GM19438 (cell line): ENCODE results near the gene SMIM34.
"Not testable (repeated sequence)": the region's sequence is repeated elsewhere in the genome, so short reads cannot be mapped to it uniquely, and the experiment has no call there.

Experiments
- ATAC-seq: cut with Tn5 transposase; IDR thresholded peaks from one replicate; pipeline ENCODE4 v1.9.1; 2021; ENCODE audit warnings: low read depth; ENCODE audit not compliant: unreplicated experiment

Gene SMIM34, protein sequence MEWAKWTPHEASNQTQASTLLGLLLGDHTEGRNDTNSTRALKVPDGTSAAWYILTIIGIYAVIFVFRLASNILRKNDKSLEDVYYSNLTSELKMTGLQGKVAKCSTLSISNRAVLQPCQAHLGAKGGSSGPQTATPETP

DNA sequence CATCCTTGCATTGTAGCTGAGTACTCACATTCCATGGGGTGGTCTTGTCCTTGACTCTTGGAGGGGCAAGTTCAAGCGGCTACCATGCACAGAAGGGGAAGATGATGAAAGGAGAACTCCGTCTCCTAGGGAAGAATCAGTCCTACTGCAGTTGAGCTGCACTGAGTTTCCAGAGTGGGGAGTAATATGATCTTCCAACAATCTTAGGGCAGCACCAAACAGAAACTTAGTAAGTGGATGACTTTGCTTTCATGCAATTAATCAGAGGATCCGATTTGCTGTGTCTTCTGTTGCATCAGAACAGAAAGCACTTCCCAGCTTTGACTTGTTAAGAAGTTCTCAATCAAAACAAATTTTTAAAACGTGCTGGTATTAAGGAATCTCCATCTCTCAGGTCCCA is at the start of gene SMIM34:
TSS of gene SMIM34 (minus strand) at position 147 of the 400 bp plus-strand sequence. CDS start at position 35, 112 bp downstream.
- not testable (repeated sequence) for ATAC-seq

DNA sequence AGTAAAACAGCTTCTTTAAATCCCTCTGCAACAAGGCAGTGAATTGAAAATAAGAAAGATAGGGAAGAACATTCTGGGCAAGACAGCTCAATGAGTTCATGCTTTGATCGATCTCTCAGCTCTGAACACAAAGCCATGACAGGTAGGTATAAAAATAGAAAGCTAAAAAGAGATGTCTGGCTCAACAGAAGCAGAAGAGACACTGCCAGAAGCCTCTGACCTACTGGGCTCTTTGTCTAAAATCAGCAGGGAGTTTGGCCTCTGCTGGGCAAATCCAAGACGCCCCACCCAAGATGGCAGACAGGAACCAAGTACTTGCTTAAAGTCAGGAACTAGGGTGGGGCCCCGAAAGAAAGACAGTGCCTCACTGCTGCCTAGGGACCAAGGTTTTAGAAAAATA is 43.6 kb upstream of the SMIM34 start:
- not testable (repeated sequence) for ATAC-seq

DNA sequence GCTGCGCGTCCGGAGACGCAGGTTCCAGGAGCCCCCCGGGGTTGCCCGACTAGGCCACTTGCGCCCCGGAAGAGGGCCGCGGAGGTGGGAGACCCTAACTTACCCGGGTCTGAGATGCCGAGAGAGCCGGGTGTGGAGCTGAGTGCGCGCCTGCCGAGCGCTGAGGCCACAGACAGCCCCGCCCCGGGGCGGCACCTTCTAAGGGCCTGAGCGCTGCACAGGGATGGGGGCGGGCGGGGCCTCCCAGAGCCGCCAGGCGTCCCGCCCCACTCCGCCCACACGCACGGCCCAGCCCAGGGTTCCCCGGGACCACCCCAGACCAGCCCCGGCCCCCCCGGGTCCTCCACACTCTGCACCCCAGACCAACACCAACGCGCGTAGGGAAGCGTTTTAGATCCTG is 35.7 kb upstream of the SMIM34 start:
- not testable (repeated sequence) for ATAC-seq

DNA sequence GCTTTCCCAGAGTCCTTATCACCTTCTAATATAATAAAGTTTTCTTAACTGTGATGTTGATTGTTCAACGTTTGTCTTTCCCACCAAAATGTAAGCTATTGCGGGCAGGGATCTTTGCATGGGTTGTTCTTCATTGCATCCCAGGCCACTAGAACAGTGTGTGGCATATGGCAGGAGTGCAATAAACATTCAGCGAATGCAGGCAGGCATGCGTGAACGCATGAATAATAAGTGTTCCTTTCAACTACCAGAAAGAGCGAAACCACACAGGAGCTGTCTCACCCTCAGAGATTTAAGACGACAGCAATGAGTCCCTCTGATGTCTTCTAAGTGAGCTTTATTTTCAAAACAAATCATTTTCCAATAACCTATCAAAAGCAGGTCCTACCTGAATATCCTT is 34.5 kb upstream of the SMIM34 start:
- ATAC-seq: not testable (repeated sequence)

DNA sequence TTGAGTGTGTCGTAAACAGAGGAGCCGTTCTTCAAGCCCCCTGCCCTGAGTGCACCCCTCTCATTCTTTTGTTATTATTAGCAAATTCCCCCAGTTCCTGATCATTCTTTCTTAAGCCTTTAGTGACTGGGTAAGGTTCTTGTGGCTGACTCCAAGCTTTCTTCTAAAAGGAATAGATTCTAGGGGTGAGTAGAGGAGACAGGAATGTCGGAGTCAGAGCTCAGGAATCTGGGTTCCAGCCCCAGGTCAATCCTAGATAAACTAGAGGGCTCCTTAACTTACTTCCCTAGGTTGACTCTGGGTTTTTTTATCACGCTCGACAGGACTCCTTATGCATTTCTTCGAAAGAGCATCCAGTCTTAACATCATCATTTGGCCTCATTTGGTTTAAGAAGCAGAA is 32.4 kb upstream of the SMIM34 start:
- ATAC-seq: not testable (repeated sequence)

DNA sequence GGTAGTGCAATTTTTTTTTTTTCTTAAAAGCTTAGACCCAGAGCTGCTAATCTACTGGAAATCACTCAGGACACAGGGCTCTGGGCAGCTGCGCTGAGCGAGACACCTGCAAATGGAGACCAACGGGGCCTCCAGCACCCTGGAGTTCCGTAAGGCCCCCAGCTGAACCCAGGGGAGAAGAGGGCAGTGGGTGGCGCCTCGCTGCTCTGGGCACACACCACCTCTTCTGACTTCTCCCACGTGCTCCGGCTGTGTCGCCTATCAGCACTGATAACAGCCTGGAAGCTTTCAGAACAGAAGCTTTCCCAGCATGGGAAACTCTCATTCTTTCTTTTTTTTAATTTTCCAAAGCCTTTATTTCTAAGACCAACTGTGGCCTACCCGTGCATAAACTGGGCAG is 31.9 kb upstream of the SMIM34 start:
- ATAC-seq: not testable (repeated sequence)

DNA sequence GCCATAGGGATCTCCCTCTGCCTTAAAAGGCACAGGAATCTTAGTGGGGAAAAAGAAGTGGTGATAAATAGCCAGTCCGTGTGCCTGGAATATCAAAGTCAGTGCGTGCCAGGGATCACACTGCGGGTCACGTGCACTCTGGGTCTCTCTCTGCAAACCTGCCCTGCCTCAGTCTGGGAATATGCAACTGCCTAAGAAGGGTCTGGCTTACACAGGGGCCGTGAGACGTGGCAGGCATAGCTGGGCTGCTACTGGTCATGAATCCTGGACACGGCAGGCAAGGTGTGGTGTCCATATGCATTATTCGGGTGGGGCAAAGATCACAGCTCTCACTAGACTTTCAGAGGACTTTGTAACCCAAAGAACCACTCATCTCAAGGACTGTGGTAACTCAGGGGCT is 23.3 kb upstream of the SMIM34 start:
- ATAC-seq: not testable (repeated sequence)

DNA sequence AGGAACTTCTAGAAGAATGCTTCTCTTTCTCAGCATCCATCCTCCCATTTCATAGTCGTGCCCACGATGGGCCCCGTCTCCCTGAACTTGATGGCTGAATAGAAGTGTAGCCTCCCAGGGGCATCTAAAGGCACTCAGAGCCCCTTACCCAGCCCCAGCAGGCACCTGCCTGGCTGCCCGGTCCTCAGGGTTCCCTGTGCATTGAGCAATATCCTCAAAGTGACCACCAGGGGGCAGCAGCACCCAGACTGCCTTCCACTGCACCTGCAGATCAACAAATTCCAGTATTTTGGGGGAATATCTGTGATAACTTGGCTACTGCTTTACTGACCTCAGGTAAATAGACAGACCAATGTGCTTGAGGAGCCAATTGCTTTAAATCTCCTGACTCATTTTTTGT is 19.7 kb upstream of the SMIM34 start:
- ATAC-seq: not testable (repeated sequence)

DNA sequence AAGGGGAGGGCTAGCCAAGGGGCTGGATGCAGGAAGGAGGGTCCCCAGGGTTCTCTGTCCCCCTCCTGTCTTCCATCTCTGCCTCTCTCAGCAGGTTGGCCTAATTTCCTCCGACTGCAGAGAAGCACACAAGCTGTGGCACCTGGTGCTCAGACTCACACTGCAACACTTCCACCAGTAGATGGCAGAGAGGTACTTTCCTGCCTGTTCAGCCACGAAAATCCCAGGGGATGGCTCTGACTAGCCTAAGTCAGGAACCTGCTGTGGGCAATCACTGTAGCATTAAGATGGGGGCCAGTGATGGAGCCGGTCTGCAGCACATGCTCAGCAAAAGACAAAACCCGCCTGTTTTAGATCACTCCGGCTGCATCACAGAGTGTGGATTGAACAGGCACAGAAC is 6.0 kb upstream of the SMIM34 start:
- ATAC-seq: not testable (repeated sequence)

DNA sequence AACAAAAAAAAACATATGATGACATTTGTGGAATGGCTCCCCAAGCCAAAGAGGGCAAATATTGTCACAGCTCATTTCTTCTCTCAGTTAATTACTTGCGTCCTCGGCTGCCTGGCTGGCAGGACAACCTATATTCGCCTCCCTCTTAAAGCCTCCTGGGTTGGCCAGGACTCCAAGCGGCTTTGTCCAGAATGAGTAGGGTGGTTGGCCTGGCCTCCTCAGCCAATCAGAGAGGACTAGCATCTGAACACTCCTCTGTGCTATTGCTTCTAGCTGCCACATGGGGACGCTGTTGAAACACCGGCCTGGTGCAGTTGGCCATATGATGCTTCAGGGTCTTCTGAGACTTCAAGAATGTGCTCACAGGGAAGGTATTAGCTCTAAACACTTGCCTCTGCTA is 4.7 kb upstream of the SMIM34 start:
- ATAC-seq: not testable (repeated sequence)

DNA sequence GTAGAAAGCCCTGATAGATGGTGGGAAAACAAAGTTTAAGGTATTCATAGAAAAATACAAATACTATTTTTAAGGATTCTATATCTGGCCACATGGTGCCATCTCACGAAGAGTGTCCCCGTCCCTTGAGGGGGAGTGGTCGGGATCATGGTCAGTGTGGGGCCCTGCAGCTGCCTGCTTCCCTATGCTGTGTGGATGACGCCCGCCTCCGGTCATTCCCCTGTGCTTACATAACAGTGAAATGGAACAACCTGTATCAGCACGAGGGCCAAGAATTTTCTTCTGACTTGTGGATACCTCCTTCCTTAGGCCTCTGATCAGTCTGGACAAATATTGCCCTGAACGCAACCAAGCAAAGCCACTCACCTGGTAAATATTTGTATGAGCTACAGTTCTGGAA is 3.6 kb upstream of the SMIM34 start:
- not testable (repeated sequence) for ATAC-seq

DNA sequence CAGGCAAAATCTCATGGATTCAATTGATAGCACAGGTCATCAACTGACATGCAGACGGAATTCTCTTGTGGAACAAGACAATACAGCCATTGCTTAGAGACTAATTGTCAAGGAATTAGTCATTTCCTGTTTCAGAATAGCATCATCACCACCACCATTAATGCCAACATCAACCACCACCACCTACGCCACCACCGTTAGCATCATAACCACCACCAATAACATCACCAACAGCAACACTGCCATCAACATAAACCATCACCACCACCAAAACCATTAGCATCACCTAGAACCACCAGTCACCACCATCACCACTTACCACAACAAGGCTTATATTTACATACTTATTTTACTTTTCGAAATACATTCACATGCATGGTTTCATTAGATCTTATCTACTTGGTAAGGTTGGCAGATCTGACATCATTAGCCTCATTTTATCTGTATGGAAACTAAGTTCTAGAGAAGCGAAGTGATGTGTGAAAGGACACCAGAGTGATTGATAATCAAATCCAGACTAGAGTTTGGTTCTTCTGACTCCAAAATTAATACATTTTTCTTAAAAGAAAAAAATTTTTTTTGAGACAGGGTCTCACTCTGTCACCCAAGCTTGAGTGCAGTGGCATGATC is 6.2 kb downstream of the SMIM34 start:
- not testable (repeated sequence) for ATAC-seq

DNA sequence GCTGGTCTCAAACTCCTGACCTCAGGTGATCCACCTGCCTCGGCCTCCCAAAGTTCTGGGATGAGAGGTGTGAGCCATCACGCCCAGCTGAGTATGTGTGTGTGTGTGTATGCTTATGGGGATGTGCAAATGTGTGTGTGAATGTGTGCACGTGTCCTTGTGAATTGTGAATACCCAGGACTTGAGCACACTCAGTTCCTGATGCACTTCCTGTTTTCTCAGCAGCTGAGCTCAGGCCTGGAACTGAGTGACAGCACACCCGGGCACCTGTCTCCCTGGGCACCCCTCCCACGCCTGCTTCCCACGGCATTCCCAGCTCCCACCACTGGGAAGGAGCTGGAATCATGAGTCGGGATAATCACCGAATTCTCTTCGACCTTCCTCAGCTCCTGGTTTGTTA is 16.5 kb downstream of the SMIM34 start:
- not testable (repeated sequence) for ATAC-seq

DNA sequence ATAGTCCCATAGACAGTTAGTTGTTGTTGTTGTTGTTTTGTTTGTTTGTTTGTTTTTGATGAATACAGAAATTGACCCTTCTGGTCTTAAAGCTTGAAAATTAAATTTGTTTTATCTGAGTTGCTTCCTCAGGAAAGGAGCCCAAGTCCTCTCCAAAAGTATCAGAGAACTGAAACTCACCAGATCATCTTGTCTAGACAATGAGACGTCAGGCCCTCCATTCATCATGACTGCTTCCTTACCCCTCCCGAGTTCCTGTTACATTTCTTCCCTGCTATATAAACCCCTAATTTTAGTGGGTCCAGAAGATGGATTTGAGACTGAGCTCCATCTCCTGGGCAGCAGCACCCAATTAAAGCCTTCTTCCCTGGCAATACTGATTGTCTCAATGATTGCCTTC is 17.1 kb downstream of the SMIM34 start:
- ATAC-seq: not testable (repeated sequence)

DNA sequence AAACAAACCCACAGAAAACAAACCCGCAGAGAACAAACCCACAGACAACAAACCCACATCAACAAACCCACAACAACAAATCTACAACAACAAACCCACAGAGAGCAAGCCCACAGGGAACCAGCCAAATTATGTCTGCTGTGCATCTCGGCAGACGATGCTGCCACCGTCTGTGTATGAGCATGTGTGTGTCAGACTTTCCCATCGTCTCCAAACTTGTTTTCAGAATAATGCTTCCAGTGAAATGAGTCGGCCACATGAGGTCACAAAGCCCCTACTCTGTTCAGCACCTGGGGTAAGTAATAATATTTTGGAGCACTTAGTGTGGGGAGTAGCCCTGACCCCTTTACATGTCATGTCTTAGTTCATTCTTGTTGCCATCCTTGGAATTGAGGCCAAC is 17.6 kb downstream of the SMIM34 start:
- ATAC-seq: not testable (repeated sequence)

DNA sequence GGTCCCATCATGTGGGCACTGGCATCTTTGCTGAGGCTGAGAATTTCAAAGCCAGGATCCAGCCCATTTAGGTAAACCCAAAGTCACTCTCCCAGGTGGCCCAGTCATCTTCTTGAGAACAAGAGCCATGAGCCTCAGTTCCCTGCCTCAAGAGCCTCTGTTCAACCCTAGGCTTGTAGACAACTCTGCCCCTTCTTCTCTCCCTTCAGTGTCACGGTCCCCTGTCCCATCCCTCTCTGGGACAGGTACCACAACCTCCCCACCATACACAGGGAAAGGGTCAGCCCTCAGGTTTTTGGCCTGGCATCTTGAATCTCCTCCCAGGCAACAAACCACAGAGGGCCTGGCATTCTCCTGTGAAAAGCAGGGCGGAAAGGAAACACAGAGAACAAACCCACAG is 18.1 kb downstream of the SMIM34 start:
- ATAC-seq: not testable (repeated sequence)

DNA sequence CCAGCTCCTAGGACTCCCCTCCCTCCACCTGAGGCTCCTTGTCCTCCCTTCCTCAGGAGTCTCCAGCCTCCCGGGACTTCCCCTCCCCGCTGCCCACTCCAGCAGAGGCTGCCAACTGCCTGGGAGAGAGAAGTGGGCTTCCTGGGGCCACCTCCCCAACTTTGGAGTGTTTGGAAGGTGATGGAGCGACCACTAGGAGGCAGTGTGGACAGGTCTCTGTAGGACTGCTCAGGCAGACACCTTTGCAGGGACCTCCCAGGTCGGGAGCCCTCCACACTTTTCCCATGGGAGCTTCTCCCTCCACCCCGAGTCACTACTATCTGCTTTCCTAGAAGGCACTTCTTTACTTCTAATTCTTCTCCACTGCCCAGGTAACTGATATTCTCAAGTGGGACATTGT is 19.0 kb downstream of the SMIM34 start:
- not testable (repeated sequence) for ATAC-seq

DNA sequence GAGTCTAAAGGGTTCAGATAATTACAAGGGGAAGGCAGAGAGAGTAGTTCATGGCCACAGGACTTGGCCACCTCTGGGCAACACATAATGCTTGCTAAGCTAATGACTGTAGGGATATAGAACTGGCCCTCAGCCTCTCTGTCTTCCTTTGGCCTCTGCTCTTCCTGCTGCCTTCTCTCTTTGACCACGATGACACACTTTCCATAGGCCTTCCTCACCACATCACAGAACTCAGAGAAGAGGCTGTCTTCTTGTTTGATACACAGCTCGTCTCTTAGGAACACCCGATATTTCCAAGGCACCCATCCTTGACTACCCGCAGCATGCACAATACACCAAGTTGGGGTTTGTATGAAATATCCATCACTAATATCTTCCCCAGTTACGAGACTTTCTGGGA is 23.2 kb downstream of the SMIM34 start:
- not testable (repeated sequence) for ATAC-seq

DNA sequence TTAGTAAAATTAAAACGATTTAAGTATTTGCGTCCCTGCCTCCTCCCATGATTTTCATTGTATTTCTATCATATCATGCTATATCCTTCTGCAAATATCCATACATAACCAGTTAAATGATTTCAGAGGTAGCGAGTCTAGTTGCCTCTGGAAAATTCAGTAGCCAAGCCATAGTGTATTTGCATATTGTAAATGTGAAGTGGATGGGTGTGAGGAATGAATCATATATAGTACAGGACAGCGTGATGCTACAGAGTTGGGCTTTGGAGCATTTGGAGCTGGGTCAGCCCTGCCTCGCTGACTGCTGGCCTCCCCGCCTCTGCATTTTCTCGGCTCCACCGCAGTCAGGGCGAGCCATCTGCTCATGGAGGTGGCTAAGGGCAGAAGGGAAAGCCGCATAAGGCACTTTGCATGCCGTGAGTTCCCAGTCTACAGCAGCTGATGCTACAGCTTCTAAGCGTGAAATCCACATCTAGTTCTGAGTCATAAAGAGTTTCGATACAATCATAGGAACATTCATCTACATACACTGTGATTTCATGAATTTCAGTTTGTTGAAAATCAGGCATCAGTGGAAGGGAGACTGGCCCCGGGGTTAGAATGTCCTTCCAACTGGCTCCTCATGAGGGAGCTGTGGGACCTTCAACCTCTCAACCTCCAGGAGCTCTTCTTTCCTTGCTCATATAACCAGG is 39.9 kb downstream of the SMIM34 start:
- ATAC-seq: peak; percentile 85

DNA sequence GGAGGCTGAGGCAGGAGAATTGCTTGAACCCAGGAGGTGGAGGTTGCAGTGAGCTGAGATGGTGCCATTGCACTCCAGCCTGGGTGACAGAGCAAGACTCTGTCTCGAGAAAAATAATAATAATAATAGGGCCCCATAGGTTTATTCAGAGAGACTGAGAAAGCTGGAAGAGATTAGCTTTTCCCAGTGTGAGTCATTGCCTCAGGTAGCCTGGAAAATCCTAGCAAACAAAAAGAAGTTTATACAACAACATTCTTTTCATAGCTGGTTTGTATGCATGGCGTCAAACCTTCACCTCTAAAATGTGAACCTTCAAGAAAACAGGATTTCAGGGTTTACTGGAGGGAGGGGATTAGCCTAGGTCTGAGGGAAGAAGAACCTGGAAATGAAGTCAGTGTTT is 40.6 kb downstream of the SMIM34 start:
- ATAC-seq: not testable (repeated sequence)

DNA sequence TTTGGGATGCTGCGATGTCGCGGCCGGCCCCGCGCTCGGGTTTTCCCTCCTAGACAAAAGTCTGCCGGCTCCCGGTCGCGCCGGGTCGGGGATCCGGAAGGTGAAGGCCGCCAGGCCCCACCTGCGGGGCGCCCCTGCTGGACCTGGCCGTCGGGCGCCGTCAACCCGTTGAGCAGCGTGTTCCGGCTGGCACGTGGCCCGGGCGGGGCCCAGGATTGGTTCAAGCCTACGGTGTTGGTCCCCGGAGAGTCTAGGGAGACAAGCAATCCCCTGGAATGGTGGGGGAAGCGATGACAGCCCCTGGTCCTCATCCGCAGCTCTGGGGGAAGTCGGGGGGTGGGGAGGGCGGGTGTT is 48.2 kb downstream of the SMIM34 start:
- ATAC-seq: peak; percentile 66
